Glutamatergic neuron (in vitro differentiated cells): Measurements from ENCODE around the gene F5. TPM values are rescaled to one million over a fixed set of nuclear protein-coding genes. Genes with fewer than 3 reads are reported as not detected.
"Not testable (repeated sequence)": the region's sequence is repeated elsewhere in the genome, so short reads cannot be mapped to it uniquely, and the experiment has no call there.

Experiments used
- DNase-seq: peaks from one replicate; pipeline ENCODE4 v3.0.0; 2022
- H3K27ac Mint-ChIP-seq: one replicate; pipeline ENCODE4 v1.8.0; 2020; ENCODE audit warnings: mild to moderate bottlenecking, mixed read lengths, inconsistent platforms; ENCODE audit not compliant: unreplicated experiment
- H3K27me3 Mint-ChIP-seq: one replicate; pipeline ENCODE4 v1.8.0; 2020; ENCODE audit warnings: mild to moderate bottlenecking, moderate library complexity, mixed read lengths, inconsistent platforms; ENCODE audit not compliant: unreplicated experiment
- H3K36me3 Mint-ChIP-seq: one replicate; pipeline ENCODE4 v1.8.0; 2020; ENCODE audit warnings: mild to moderate bottlenecking, mixed read lengths, inconsistent platforms; ENCODE audit not compliant: unreplicated experiment
- H3K4me1 Mint-ChIP-seq: one replicate; pipeline ENCODE4 v1.8.0; 2020; ENCODE audit warnings: mild to moderate bottlenecking, low read depth, mixed read lengths, inconsistent platforms; ENCODE audit not compliant: unreplicated experiment
- H3K4me3 Mint-ChIP-seq: one replicate; pipeline ENCODE4 v1.8.0; 2020; ENCODE audit warnings: mild to moderate bottlenecking, mixed read lengths, inconsistent platforms; ENCODE audit not compliant: unreplicated experiment
- H3K9me3 Mint-ChIP-seq: one replicate; pipeline ENCODE4 v1.8.0; 2020; ENCODE audit warnings: mild to moderate bottlenecking, moderate library complexity, mixed read lengths, inconsistent platforms; ENCODE audit not compliant: unreplicated experiment
- CTCF ChIP-seq: fragments of 200-600 bp; sonication (generic); IDR thresholded peaks from one replicate; pipeline ENCODE4 v1.5.0; 2021; ENCODE audit not compliant: partially characterized antibody, unreplicated experiment
- total RNA-seq: library from RNA; stranded (reverse); fragmentation: NEBNext Ultra II Directional; extraction: Animal tissue kit (Norgen Biotek cat#: 25700); gene quantifications from one replicate; pipeline ENCODE4 v1.2.1, GENCODE V29; 2021; ENCODE audit not compliant: unreplicated experiment

F5 gene
- total RNA-seq, 1 donor from 2014 or later: not detected

GRCh38 chr1:169546087-169546995, 39.9 kb downstream of the F5 start:
- H3K9me3 Mint-ChIP-seq: no peaks in the 10 kb centered on the region
- peak; percentile 74 for TF ChIP-seq CTCF
- peak; percentile 33 for DNase-seq
- no peaks in the 10 kb centered on the region for H3K36me3 Mint-ChIP-seq
- no peak overlapping the region for H3K27ac Mint-ChIP-seq
- no peak overlapping the region for H3K4me3 Mint-ChIP-seq
- H3K4me1 Mint-ChIP-seq: no peaks in the 10 kb centered on the region
- no peaks in the 10 kb centered on the region for H3K27me3 Mint-ChIP-seq

- H3K9me3 Mint-ChIP-seq: no peaks in the 10 kb centered on the region
- H3K27me3 Mint-ChIP-seq: no peaks in the 10 kb centered on the region
- no peak for TF ChIP-seq CTCF
- DNase-seq: no peak
- H3K4me1 Mint-ChIP-seq: no peaks in the 10 kb centered on the region
- H3K36me3 Mint-ChIP-seq: no peaks in the 10 kb centered on the region
- no peak overlapping the region for H3K27ac Mint-ChIP-seq
- H3K4me3 Mint-ChIP-seq: no peak overlapping the region
These were observed 40.8 kb downstream of the F5 start for GRCh38 chr1:169545472-169545871.

- Mint-ChIP-seq H3K9me3 (no peaks in the 10 kb centered on the region), H3K27ac (no peak overlapping the region), H3K4me1 (no peaks in the 10 kb centered on the region), H3K27me3 (no peaks in the 10 kb centered on the region), H3K36me3 (no peaks in the 10 kb centered on the region), H3K4me3 (no peak overlapping the region)
- no peak for DNase-seq
- no peak for TF ChIP-seq CTCF
These were observed 47.0 kb downstream of the F5 start for GRCh38 chr1:169538998-169539871.

GRCh38 chr1:169534653-169535052, 51.6 kb downstream of the F5 start:
- no peak for DNase-seq
- Mint-ChIP-seq H3K4me1 (peaks cover 4% of the 10 kb centered on the region), H3K27me3 (no peaks in the 10 kb centered on the region), H3K27ac (no peak overlapping the region), H3K4me3 (no peak overlapping the region), H3K9me3 (no peaks in the 10 kb centered on the region), H3K36me3 (no peaks in the 10 kb centered on the region)
- TF ChIP-seq CTCF: no peak

GRCh38 chr1:169533528-169534190, 52.6 kb downstream of the F5 start:
- not testable (repeated sequence) for H3K4me3 Mint-ChIP-seq, H3K27me3 Mint-ChIP-seq, DNase-seq, H3K36me3 Mint-ChIP-seq, H3K9me3 Mint-ChIP-seq, H3K27ac Mint-ChIP-seq, H3K4me1 Mint-ChIP-seq
